Lower leg skin (tissue), 4 donors: ENCODE data around the gene TGFBR3. TPM values are rescaled to one million over a fixed set of nuclear protein-coding genes. Genes with fewer than 3 reads are reported as not detected.

Experiments used
- DNase-seq, 2 donors: peaks; one replicate each; pipeline ENCODE4 v3.0.0-alpha.2; 2019; ENCODE audit warnings: low spot score in 2 of 2
- H3K4me3 ChIP-seq: fragments of 200-600 bp; sonication (generic); 2 replicates; pipeline ENCODE4 v1.5.1; 2017; ENCODE audit warnings: mild to moderate bottlenecking, low read depth; ENCODE audit not compliant: poor library complexity, severe bottlenecking
- CTCF ChIP-seq, 3 donors: fragments of 450-650 bp; IDR thresholded peaks; one replicate each; pipeline ENCODE4 v1.5.1; 2016; ENCODE audit warnings: antibody characterized with exemption in 3 of 3, mild to moderate bottlenecking in 3 of 3, moderate library complexity in 2 of 3
- POLR2A ChIP-seq, 2 donors: fragments of 450-650 bp; IDR thresholded peaks; one replicate each; pipeline ENCODE4 v1.6.1; 2016 to 2017; ENCODE audit warnings: antibody characterized with exemption in 2 of 2, mild to moderate bottlenecking in 1 of 2, moderate library complexity in 1 of 2
- whole genome bisulfite sequencing, 2 donors: methylation state at CpG; one replicate each; pipeline ENCODE4 v1.1.5; 2018; 5-methylcytosine and 5-hydroxymethylcytosine counted together
- intact Hi-C: fragments of 100-400 bp; cut with DNase I; formaldehyde crosslinking; loops from one replicate; pipeline ENCODE4 v1.15.0; 2023; ENCODE audit warnings: low total_unique reads
- total RNA-seq, 4 donors: library from RNA; depleted of rRNA; stranded (reverse); fragments of >200 nt; gene quantifications; one replicate each; pipeline ENCODE4 v1.1.0, GENCODE V29; 2016

The TGFBR3 gene
- total RNA-seq, 4 donors from 2014 or later, result 79.4 to 134 (median 116) TPM

- TF ChIP-seq POLR2A (IDR thresholded peaks at IDR 0.05) (no peak), CTCF (IDR thresholded peaks at IDR 0.05) (no peak)
- H3K4me3 ChIP-seq, result no peak overlapping the region
- WGBS, 2 donors, result 66 to 69% methylated on average over 6 of the region's 6 CpGs
- peak in 1 of 2 donors; percentile 70 for DNase-seq
- intact Hi-C loops, result no loop called here
Measured at GRCh38 chr1:91829293-91830153, 56.4 kb downstream of the TGFBR3 start.

- no peak overlapping the region for H3K4me3 ChIP-seq
- 39 to 49% methylated on average over 9 of the region's 9 CpGs for WGBS, 2 donors
- TF ChIP-seq CTCF (IDR thresholded peaks at IDR 0.05) (no peak), POLR2A (IDR thresholded peaks at IDR 0.05) (no peak)
- peak in 1 of 2 donors; percentile 86 for DNase-seq
- intact Hi-C loops, result no loop called here
Measured at GRCh38 chr1:91828583-91829281, 57.2 kb downstream of the TGFBR3 start.

DNA sequence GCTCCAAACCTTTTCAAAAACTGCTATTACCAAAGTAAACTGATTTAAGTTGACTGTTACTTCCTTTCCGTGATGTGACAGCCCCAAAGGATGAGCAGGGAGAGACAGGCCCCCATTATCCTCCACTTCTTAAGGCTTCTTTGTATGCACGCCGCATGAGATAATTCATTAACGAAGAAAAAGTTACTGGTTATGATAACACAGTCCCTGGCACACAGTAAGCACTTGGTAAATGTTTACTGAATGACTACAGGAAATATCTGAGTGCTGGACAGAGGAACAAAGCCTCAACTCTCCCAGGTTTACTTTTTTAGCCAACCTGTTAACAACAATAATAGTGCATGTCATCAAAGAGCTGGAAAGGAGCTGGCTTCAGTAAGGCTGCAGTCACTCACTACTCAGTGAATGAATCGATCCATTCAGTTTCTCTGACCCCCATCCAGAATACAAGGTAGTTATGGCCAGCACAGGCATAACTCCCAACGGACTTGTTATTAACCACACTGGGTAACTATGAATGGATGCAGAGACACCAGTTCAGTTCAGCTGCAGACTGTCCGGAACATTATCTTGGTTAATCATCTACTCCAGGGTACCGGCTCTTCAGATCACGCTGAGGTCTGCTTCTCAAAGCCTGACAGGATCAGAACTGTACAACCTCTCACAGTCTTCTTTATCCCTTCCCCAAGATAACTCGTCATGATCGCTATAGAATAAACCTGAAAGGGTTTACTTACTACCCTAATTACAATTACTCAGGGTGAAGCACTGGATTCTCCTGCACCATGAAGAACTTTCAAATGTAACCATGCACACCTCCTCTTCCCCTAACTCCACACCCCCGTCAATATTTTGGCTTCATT is 58.3 kb downstream of the TGFBR3 start:
- 36 to 55% methylated on average over 12 of the region's 12 CpGs for WGBS, 2 donors
- DNase-seq, result peak in 1 of 2 donors; percentile 31
- no peak overlapping the region for H3K4me3 ChIP-seq
- intact Hi-C loops, result no loop called here
- TF ChIP-seq POLR2A (IDR thresholded peaks at IDR 0.05) (no peak), CTCF (IDR thresholded peaks at IDR 0.05) (no peak)

GRCh38 chr1:91827087-91827458 is 58.9 kb downstream of the TGFBR3 start:
- DNase-seq, result peak; percentile 73 to 89
- WGBS, 2 donors, result 52 to 62% methylated on average over 9 of the region's 9 CpGs
- no peak overlapping the region for H3K4me3 ChIP-seq
- intact Hi-C loops, result no loop called here
- no peak for TF ChIP-seq POLR2A (IDR thresholded peaks at IDR 0.05)
- no peak for TF ChIP-seq CTCF (IDR thresholded peaks at IDR 0.05)

DNA sequence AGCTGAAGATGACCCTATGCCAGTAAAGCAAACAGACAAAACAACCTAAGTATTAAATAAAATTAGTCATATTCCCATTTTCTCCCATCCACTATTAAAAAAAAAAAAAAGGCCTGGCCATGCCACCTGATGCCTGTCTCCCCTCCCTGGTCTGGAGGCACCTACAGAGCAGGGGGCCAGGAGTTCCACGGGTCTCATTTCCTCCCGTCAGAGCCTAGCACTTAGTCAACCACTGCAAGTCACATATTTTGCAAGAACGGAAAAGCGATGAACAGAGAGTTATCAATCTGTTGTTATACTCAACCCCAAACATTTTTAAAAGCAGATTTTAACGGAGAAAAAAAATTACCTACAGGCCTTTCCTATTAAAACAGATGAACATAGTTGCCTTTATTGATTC is 59.3 kb downstream of the TGFBR3 start:
- TF ChIP-seq POLR2A (IDR thresholded peaks at IDR 0.05), result no peak
- WGBS, 2 donors, result 58 to 64% methylated on average over 5 of the region's 5 CpGs
- intact Hi-C loops, result no loop called here
- H3K4me3 ChIP-seq, result no peak overlapping the region
- DNase-seq, result peak in 1 of 2 donors; percentile 58
